Tibial nerve (tissue), 4 donors: Measurements from ENCODE around the gene STAT2. TPM values are rescaled to one million over a fixed set of nuclear protein-coding genes. Genes with fewer than 3 reads are reported as not detected.

Experiments used
- DNase-seq, 2 donors: peaks; one replicate each; pipeline ENCODE4 v3.0.0-alpha.2; 2019; ENCODE audit warnings: low spot score in 2 of 2
- H3K27ac ChIP-seq, 4 donors: fragments of 200-600 bp; sonication (generic) in 3 of 4; one replicate each; pipeline ENCODE4 v1.5.1; 2017 to 2019; ENCODE audit warnings: mild to moderate bottlenecking in 1 of 4
- H3K27me3 ChIP-seq, 2 donors: fragments of 200-600 bp; sonication (generic) in 1 of 2; one replicate each; pipeline versions ENCODE4 v1.5.1 to v1.6.0; 2017 to 2019
- H3K36me3 ChIP-seq, 3 donors: fragments of 200-600 bp; sonication (generic); one replicate each; pipeline ENCODE4 v1.5.1; 2018 to 2019
- H3K4me1 ChIP-seq, 4 donors: fragments of 200-600 bp; sonication (generic) in 3 of 4; one replicate each; pipeline ENCODE4 v1.5.1; 2017 to 2019
- H3K4me3 ChIP-seq, 4 donors: fragments of 200-600 bp; sonication (generic) in 3 of 4; one replicate each; pipeline ENCODE4 v1.5.1; 2017 to 2019; ENCODE audit warnings: mild to moderate bottlenecking in 1 of 4, moderate library complexity in 1 of 4
- H3K9me3 ChIP-seq, 4 donors: fragments of 200-600 bp; sonication (generic) in 3 of 4; one replicate each; pipeline ENCODE4 v1.5.1; 2017 to 2019
- EP300 ChIP-seq, 2 donors: sonication (generic); formaldehyde crosslinking; IDR thresholded peaks; one replicate each; pipeline ENCODE4 v1.6.1; 2017; ENCODE audit warnings: antibody characterized with exemption in 2 of 2, mild to moderate bottlenecking in 1 of 2
- POLR2A ChIP-seq, 2 donors: fragments of 450-650 bp; IDR thresholded peaks; one replicate each; pipeline ENCODE4 v1.6.1; 2017; ENCODE audit warnings: antibody characterized with exemption in 2 of 2, mild to moderate bottlenecking in 2 of 2, moderate library complexity in 2 of 2
- WGBS, 2 donors: methylation state at CpG; one replicate each; pipeline ENCODE4 v1.1.5; 2018; 5-methylcytosine and 5-hydroxymethylcytosine counted together
- total RNA-seq, 4 donors: library from RNA; depleted of rRNA; stranded (reverse); fragments of >200 nt; gene quantifications; one replicate each; pipeline ENCODE4 v1.1.0, GENCODE V29; 2016
- TF ChIP-seq, protein P1 (sequence below), 5 experiments: fragments of 200-600 bp in 3 of 5; fragments of 450-650 bp in 2 of 5; sonication (generic) in 3 of 5; IDR thresholded peaks; one replicate each; pipeline ENCODE4 v1.5.1; 2016 to 2019; ENCODE audit warnings: antibody characterized with exemption in 5 of 5, mild to moderate bottlenecking in 3 of 5, moderate library complexity in 2 of 5

STAT2 gene
- total RNA-seq, 4 donors from 2014 or later: 163 to 296 (median 239) TPM

DNA sequence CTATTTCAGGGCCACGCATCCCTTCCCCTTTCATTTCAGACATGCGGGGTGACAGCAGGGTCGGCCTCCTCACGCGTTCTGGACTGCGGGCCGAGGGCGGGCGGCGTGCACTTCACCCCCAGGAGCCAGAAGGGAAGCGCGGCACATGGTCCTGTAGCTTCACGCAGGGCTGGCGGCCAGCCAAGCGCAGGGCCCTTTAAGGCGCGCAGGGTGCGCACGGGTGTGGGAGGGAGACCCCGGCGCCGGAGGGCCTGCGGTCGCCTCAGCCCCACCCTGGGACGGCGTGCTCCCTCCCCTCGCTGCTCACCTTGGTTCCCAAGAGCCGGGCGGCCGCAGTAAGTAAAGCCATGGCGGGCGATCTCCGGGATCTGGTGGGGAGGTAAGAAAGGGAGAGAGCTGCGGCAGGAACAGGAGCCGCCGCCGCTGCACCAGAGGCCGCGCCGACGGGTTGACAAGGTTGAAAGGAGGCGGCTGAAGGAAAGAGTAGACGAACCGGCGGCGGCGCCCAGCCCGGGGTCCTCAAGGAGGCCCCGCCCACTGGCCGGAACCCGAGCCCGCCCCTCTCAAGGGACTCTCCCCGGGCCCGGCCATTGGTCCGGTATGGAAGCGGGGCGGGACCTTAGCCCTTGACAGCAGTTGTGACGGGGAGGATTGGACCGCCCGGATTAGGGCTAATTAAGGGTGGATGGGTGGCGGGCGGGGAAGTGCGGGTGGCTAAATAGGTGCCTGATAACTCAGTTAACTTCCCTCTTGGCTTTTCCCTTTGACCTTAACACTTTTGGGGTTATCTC lies 59.9 kb downstream of the STAT2 start, which contains the start of gene CS:
Gene CS, minus strand, starts transcription at position 478 of the 791 bp plus-strand sequence. Its CDS starts 129 bp downstream, at position 349.
- peaks cover 0 to 24% (median 3%) of the 10 kb centered on the region in 3 donors for H3K36me3 ChIP-seq
- TF ChIP-seq POLR2A (IDR thresholded peaks at IDR 0.05): peak; percentile 40 to 71
- TF ChIP-seq, protein P1, sequence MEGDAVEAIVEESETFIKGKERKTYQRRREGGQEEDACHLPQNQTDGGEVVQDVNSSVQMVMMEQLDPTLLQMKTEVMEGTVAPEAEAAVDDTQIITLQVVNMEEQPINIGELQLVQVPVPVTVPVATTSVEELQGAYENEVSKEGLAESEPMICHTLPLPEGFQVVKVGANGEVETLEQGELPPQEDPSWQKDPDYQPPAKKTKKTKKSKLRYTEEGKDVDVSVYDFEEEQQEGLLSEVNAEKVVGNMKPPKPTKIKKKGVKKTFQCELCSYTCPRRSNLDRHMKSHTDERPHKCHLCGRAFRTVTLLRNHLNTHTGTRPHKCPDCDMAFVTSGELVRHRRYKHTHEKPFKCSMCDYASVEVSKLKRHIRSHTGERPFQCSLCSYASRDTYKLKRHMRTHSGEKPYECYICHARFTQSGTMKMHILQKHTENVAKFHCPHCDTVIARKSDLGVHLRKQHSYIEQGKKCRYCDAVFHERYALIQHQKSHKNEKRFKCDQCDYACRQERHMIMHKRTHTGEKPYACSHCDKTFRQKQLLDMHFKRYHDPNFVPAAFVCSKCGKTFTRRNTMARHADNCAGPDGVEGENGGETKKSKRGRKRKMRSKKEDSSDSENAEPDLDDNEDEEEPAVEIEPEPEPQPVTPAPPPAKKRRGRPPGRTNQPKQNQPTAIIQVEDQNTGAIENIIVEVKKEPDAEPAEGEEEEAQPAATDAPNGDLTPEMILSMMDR (IDR thresholded peaks at IDR 0.05): peak in 1 of 5 experiments; percentile 30
- TF ChIP-seq EP300 (IDR thresholded peaks at IDR 0.05): peak in 1 of 2 donors; percentile 74
- peak within 1 kb of the TSS; percentile 70 to 94 (median 91) for H3K27ac ChIP-seq
- DNase-seq: peak; percentile 98
- H3K9me3 ChIP-seq: no peaks in the 10 kb centered on the region
- H3K4me1 ChIP-seq: peaks cover 0 to 59% (median 30%) of the 10 kb centered on the region in 4 donors
- no peaks in the 10 kb centered on the region for H3K27me3 ChIP-seq
- peak within 1 kb of the TSS; percentile 47 to 88 (median 82) for H3K4me3 ChIP-seq
- WGBS, 2 donors: 1% methylated on average over 44 of the region's 63 CpGs

DNA sequence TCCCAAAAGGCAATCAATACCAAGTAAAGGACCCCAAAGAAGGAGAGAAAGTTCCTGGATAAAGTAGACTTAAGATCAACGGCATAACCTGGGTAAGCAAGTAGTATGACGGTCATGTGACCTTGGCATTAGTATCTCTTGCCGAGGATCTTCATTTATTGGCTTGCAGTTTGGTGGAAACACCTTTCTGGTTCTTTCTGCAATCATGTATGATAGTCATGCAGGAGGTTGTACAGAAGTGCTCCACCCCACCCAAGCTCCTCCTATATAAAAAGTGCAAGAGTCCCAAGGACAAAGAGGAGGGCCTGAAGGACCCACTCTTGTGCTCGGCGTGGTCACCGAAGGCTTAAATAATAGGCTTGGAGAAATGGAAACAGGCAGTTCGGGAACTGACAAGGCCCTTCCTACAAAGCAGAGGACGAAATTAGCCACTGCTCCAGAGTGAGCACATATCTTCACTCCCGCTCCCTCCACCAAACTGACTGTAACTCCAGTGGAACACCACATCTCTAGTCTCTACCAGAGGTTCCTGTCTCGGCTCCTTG lies 60.5 kb downstream of the STAT2 start:
- WGBS, 2 donors: 1 to 2% methylated on average over 10 of the region's 10 CpGs
- DNase-seq: no peak
- no peaks in the 10 kb centered on the region for H3K27me3 ChIP-seq
- peak overlapping the region in 3 of 4 donors; percentile 89 to 94 (median 93) for H3K27ac ChIP-seq
- peaks cover 0 to 17% (median 3%) of the 10 kb centered on the region in 3 donors for H3K36me3 ChIP-seq
- peak overlapping the region; percentile 47 to 88 (median 82) for H3K4me3 ChIP-seq
- peaks cover 0 to 65% (median 30%) of the 10 kb centered on the region in 4 donors for H3K4me1 ChIP-seq
- TF ChIP-seq POLR2A (IDR thresholded peaks at IDR 0.05): no peak
- TF ChIP-seq, protein P1 (IDR thresholded peaks at IDR 0.05): no peak
- H3K9me3 ChIP-seq: no peaks in the 10 kb centered on the region

DNA sequence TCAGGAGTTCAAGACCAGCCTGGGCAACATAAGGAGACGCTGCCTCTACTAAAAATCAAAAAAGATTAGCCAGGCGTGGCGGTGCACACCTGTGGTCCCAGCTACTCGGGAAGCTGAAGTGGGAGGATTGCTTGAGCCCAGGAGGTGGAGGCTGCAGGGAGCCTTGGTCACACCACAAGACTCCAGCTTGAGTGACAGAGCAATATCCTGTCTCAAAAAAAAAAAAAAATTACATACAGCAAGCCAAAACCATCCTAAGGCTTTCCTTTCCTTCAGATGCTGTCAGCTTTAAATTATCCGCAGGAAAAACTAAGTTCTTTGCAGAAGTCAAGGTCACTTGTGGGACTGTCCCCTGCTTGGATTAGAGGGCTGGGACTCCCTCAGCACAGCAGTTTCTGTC lies 61.1 kb downstream of the STAT2 start:
- Histone ChIP-seq H3K9me3 (no peaks in the 10 kb centered on the region), H3K4me3 (peak overlapping the region in 3 of 4 donors; percentile 81 to 88 (median 82)), H3K4me1 (peaks cover 0 to 67% (median 30%) of the 10 kb centered on the region in 4 donors), H3K27ac (peak overlapping the region in 3 of 4 donors; percentile 28 to 94 (median 89)), H3K27me3 (no peaks in the 10 kb centered on the region), H3K36me3 (peaks cover 0 to 15% (median 3%) of the 10 kb centered on the region in 3 donors)
- TF ChIP-seq, protein P1 (IDR thresholded peaks at IDR 0.05): no peak
- no peak for TF ChIP-seq POLR2A (IDR thresholded peaks at IDR 0.05)
- TF ChIP-seq EP300 (IDR thresholded peaks at IDR 0.05): no peak
- DNase-seq: no peak
- 69 to 77% methylated on average over 5 of the region's 5 CpGs for WGBS, 2 donors

DNA sequence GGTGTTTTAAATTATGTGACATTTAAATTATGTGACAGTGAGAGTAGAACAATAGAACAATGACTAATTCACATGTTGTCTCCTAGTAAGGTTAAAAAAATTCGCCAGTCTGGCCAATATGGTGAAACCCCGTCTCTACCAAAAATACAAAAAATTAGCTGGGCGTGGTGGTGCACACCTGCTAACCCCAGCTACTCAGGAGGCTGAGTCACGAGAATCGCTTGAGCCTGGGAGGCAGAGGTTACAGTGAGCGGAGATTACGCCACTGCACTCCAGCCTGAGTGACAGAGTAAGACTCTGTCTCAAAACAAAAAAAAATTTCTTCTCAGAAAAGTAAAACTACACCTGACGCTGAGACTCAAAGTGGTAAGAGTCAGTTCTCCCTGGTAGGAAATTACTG lies 62.5 kb downstream of the STAT2 start:
- Histone ChIP-seq H3K4me3 (no peak overlapping the region), H3K27ac (no peak overlapping the region), H3K4me1 (peaks cover 0 to 70% (median 30%) of the 10 kb centered on the region in 4 donors), H3K36me3 (peaks cover 0 to 16% (median 3%) of the 10 kb centered on the region in 3 donors), H3K9me3 (no peaks in the 10 kb centered on the region), H3K27me3 (no peaks in the 10 kb centered on the region)
- 87 to 93% methylated on average over 8 of the region's 8 CpGs for WGBS, 2 donors
- TF ChIP-seq EP300 (IDR thresholded peaks at IDR 0.05) (no peak), POLR2A (IDR thresholded peaks at IDR 0.05) (no peak)
- TF ChIP-seq, protein P1 (IDR thresholded peaks at IDR 0.05): no peak
- DNase-seq: no peak

DNA sequence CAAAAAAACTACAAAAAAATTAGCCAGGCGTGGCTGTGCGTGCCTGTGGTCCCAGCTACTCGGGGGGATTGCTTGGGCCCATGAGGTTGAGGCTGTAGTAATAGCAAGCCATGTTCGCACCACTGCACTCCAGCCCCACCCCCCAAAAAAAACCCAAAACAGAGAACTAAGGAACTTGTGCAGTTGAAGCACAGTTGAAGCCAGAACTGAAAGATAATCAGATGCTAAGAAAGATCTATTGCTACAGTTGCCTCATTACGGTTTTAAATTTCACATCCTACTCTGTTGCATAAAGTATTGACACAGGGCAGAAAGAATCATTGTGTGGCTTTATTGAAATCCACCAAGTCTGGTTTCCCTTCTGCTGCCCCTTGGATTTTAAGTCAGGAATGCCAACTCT lies 63.6 kb downstream of the STAT2 start:
- no peak overlapping the region for H3K27ac ChIP-seq
- H3K27me3 ChIP-seq: no peaks in the 10 kb centered on the region
- no peaks in the 10 kb centered on the region for H3K9me3 ChIP-seq
- no peak for TF ChIP-seq EP300 (IDR thresholded peaks at IDR 0.05)
- TF ChIP-seq POLR2A (IDR thresholded peaks at IDR 0.05): no peak
- TF ChIP-seq, protein P1 (IDR thresholded peaks at IDR 0.05): no peak
- peaks cover 0 to 22% (median 3%) of the 10 kb centered on the region in 3 donors for H3K36me3 ChIP-seq
- 64 to 70% methylated on average over 5 of the region's 5 CpGs for WGBS, 2 donors
- H3K4me3 ChIP-seq: no peak overlapping the region
- peaks cover 0 to 59% (median 25%) of the 10 kb centered on the region in 4 donors for H3K4me1 ChIP-seq
- no peak for DNase-seq
